K562 (cell line): ENCODE measurements around the gene SOCS2. TPM values are rescaled to one million over a fixed set of nuclear protein-coding genes. Genes with fewer than 3 reads are reported as not detected.
A peak's percentile ranks its signal among the peaks of the same experiment; 100 is the strongest.

Source experiments
- ARID3A ChIP-seq: IDR thresholded peaks from 2 replicates; pipeline ENCODE4 v1.6.1; 2012; ENCODE audit warnings: low read depth, low read length, improper control_type of control experiment, borderline replicate concordance
- BCLAF1 ChIP-seq, 2 experiments: fragments of 450-650 bp in 1 of 2; IDR thresholded peaks; 2 replicates each; pipeline ENCODE4 v1.6.1; 2011 to 2017; ENCODE audit warnings: low read depth in 2 of 2, antibody characterized with exemption in 1 of 2, borderline replicate concordance in 1 of 2, low read length in 1 of 2, mild to moderate bottlenecking in 1 of 2, mixed read lengths in 1 of 2; ENCODE audit not compliant: control insufficient read depth in 1 of 2
- FOXO4 ChIP-seq: fragments of 450-650 bp; formaldehyde crosslinking; IDR thresholded peaks from 2 replicates; pipeline ENCODE4 v1.4.0; 2020; ENCODE audit warnings: mild to moderate bottlenecking, moderate library complexity
- JUND ChIP-seq, 2 experiments: IDR thresholded peaks; 2 replicates in 1 of 2; 3 replicates in 1 of 2; pipeline ENCODE4 v1.6.1; 2011; ENCODE audit warnings: borderline replicate concordance in 2 of 2, low read depth in 2 of 2, low read length in 2 of 2, improper control_type of control experiment in 1 of 2, missing biosample characterization in 1 of 2, missing genetic modification characterization in 1 of 2, missing genetic modification reagents in 1 of 2
- MAZ ChIP-seq, 2 experiments: fragments of 450-650 bp in 1 of 2; sonication (generic) in 1 of 2; formaldehyde crosslinking; IDR thresholded peaks in 1 of 2; conservative IDR thresholded peaks in 1 of 2; 2 replicates each; pipeline versions ENCODE4 v1.4.0 to v1.5.0; 2020; ENCODE audit warnings: mild to moderate bottlenecking in 1 of 2, missing genetic modification reagents in 1 of 2
- MBD2 ChIP-seq: sonication (generic); IDR thresholded peaks from 2 replicates; pipeline ENCODE4 v1.6.1; 2016; ENCODE audit warnings: low read depth, borderline replicate concordance
- POLR2A ChIP-seq: fragments of 450-650 bp; conservative IDR thresholded peaks from 2 replicates; pipeline ENCODE4 v1.6.1; 2016
- RBFOX2 ChIP-seq: fragments of 200-400 bp; formaldehyde crosslinking; IDR thresholded peaks from 2 replicates; pipeline ENCODE4 v1.6.1; 2017; ENCODE audit warnings: low read depth, mild to moderate bottlenecking, low read length, moderate library complexity
- RBM22 ChIP-seq: fragments of 200-400 bp; formaldehyde crosslinking; IDR thresholded peaks from 2 replicates; pipeline ENCODE4 v1.6.1; 2018; ENCODE audit warnings: low read length, low read depth; ENCODE audit not compliant: poor library complexity, severe bottlenecking
- RUNX1 ChIP-seq: sonication (generic); IDR thresholded peaks from 2 replicates; pipeline ENCODE4 v1.6.1; 2016; ENCODE audit warnings: antibody characterized with exemption, low read depth
- SMAD1 ChIP-seq: fragments of 150-350 bp; IDR thresholded peaks from 2 replicates; pipeline ENCODE4 v1.6.1; 2014; ENCODE audit warnings: low read length, low read depth; ENCODE audit not compliant: partially characterized antibody
- SMAD4 ChIP-seq: fragments of 250-450 bp; sonication (Bioruptor Pico); conservative IDR thresholded peaks from 2 replicates; pipeline ENCODE4 v1.8.0; 2021; ENCODE audit warnings: inconsistent platforms, mild to moderate bottlenecking, moderate library complexity
- ZBTB9 ChIP-seq: fragments of 450-650 bp; formaldehyde crosslinking; IDR thresholded peaks from 2 replicates; pipeline ENCODE4 v1.4.0; 2020; ENCODE audit warnings: mild to moderate bottlenecking, moderate library complexity
- ZFP30 ChIP-seq: fragments of 250-450 bp; sonication (Bioruptor Pico); IDR thresholded peaks from 2 replicates; pipeline ENCODE4 v1.8.0; 2022; ENCODE audit warnings: moderate library complexity, mild to moderate bottlenecking, inconsistent platforms, borderline replicate concordance
- ZNF146 ChIP-seq: IDR thresholded peaks from one replicate; pipeline ENCODE4 v1.6.1; 2018; ENCODE audit warnings: missing compliant biosample characterization; ENCODE audit not compliant: unreplicated experiment
- ZNF354B ChIP-seq: fragments of 250-450 bp; sonication (Bioruptor Pico); IDR thresholded peaks from 2 replicates; pipeline ENCODE4 v1.4.0; 2020
- ZNF561 ChIP-seq: fragments of 450-650 bp; formaldehyde crosslinking; conservative IDR thresholded peaks from 2 replicates; pipeline ENCODE4 v1.4.0; 2020; ENCODE audit warnings: mild to moderate bottlenecking, moderate library complexity
- ZNF830 ChIP-seq: fragments of 250-450 bp; sonication (Bioruptor Pico); IDR thresholded peaks from 2 replicates; pipeline ENCODE4 v1.5.0; 2021; ENCODE audit warnings: mild to moderate bottlenecking
- ZSCAN32 ChIP-seq: fragments of 450-650 bp; formaldehyde crosslinking; IDR thresholded peaks from 2 replicates; pipeline ENCODE4 v1.4.0; 2020; ENCODE audit warnings: mild to moderate bottlenecking, moderate library complexity
- polyA plus RNA-seq, 8 experiments: library from polyadenylated mRNA; depleted of rRNA in 4 of 8; stranded (reverse) in 5 of 8; unstranded in 3 of 8; fragments of >200 nt; fragmentation: Nextera tagmentation in 2 of 8; fragmentation: Illumina TruSeq in 1 of 8; extraction: Ambion mirVana in 2 of 8; extraction: Trizol in 1 of 8; gene quantifications; 2 replicates each; pipeline versions ENCODE4 v1.2.1 to v1.2.3, GENCODE V29; 2011 to 2014; ENCODE audit warnings: inconsistent platforms in 1 of 8, missing spikeins in 1 of 8
- total RNA-seq, 7 experiments: library from RNA; depleted of rRNA in 6 of 7; stranded (reverse); fragments of >200 nt in 6 of 7; fragmentation: Illumina TruSeq in 2 of 7; extraction: Trizol in 2 of 7; gene quantifications; 2 replicates each; pipeline versions ENCODE4 v1.2.1 to v1.2.3, GENCODE V29; 2011 to 2021; ENCODE audit warnings: low replicate concordance in 1 of 7

Gene SOCS2
- total and polyA plus RNA-seq, 9 of the 15 experiments (the other 6 are each of a cell fraction or from before 2014, with no cell fraction given) = 37.0 to 162 (median 98.7) TPM

GRCh38 chr12:93572712-93573551 is 457 bp downstream of the SOCS2 start (continued):
- TF ChIP-seq SMAD1 = no peak
- TF ChIP-seq ZSCAN32 (CRISPR knock-in tag) = 0 out of 2 replicates have a peak, but pooled peaks have one; percentile 4
- no peak for TF ChIP-seq ZNF354B (CRISPR knock-in tag)
- TF ChIP-seq RBFOX2 = peak; percentile 78
- TF ChIP-seq RBM22 = peak; percentile 88
- TF ChIP-seq ZNF561 (CRISPR knock-in tag) = no peak
- no peak for TF ChIP-seq ZNF830 (CRISPR knock-in tag)
- no peak for TF ChIP-seq BCLAF1 (IDR thresholded peaks at IDR 0.05; ENCODE audit: borderline replicate concordance in 1 of 2, control insufficient read depth in 1 of 2, low read depth in 2 of 2, low read length in 1 of 2)
- TF ChIP-seq MAZ (CRISPR knock-in tag; conservative IDR thresholded peaks at IDR 0.05 in 1 of 2, IDR thresholded peaks at IDR 0.05 in 1 of 2) = no peak
- 0 out of 2 replicates have a peak, but pooled peaks have one; percentile 35 for TF ChIP-seq RUNX1
- TF ChIP-seq JUND (IDR thresholded peaks at IDR 0.05; ENCODE audit: borderline replicate concordance, low read depth, low read length) = no peak
- TF ChIP-seq JUND (tag; IDR thresholded peaks at IDR 0.05; ENCODE audit: borderline replicate concordance, low read depth, low read length) = no peak
- 0 out of 2 replicates have a peak, but pooled peaks have one; percentile 35 for TF ChIP-seq ZBTB9 (CRISPR knock-in tag)
- no peak for TF ChIP-seq SMAD4
- no peak for TF ChIP-seq POLR2A
- TF ChIP-seq ARID3A = no peak
- TF ChIP-seq FOXO4 = no peak
- no peak for TF ChIP-seq ZNF146
- no peak for TF ChIP-seq ZFP30 (CRISPR knock-in tag)
- TF ChIP-seq MBD2 = no peak
